K562 (cell line): ENCODE results near the gene PIGV. TPM values are rescaled to one million over a fixed set of nuclear protein-coding genes. Genes with fewer than 3 reads are reported as not detected.
A peak's percentile ranks its signal among the peaks of the same experiment; 100 is the strongest.

Source experiments
- EZH2 ChIP-seq: IDR thresholded peaks from 2 replicates; pipeline ENCODE4 v1.6.1; 2012; ENCODE audit warnings: low read depth, mild to moderate bottlenecking, inconsistent platforms, low read length, borderline replicate concordance
- HDAC8 ChIP-seq: fragments of 450-650 bp; IDR thresholded peaks from 2 replicates; pipeline ENCODE4 v1.6.1; 2016; ENCODE audit warnings: mild to moderate bottlenecking, missing genetic modification characterization, moderate library complexity, missing compliant biosample characterization
- HNRNPL ChIP-seq: fragments of 200-400 bp; formaldehyde crosslinking; IDR thresholded peaks from 2 replicates; pipeline ENCODE4 v1.6.1; 2017; ENCODE audit warnings: low read depth, mild to moderate bottlenecking, low read length
- MIER1 ChIP-seq: fragments of 450-650 bp; IDR thresholded peaks from 2 replicates; pipeline ENCODE4 v1.6.1; 2016; ENCODE audit warnings: antibody characterized with exemption, mild to moderate bottlenecking, low read depth
- PRMT5 ChIP-seq: sonication (generic); formaldehyde crosslinking; IDR thresholded peaks from 2 replicates; pipeline ENCODE4 v1.5.0; 2020; ENCODE audit warnings: missing genetic modification reagents
- SMARCB1 ChIP-seq: IDR thresholded peaks from 2 replicates; pipeline ENCODE4 v1.6.1; 2011; ENCODE audit warnings: improper control_type of control experiment, low read depth; ENCODE audit not compliant: insufficient read length
- TCF7L2 ChIP-seq: fragments of 150-350 bp; IDR thresholded peaks from 2 replicates; pipeline ENCODE4 v1.6.1; 2016; ENCODE audit warnings: low read depth, mild to moderate bottlenecking, low read length, moderate library complexity
- ZNF316 ChIP-seq: fragments of 450-650 bp; IDR thresholded peaks from 2 replicates; pipeline ENCODE4 v1.6.1; 2016
- polyA plus RNA-seq, 8 experiments: library from polyadenylated mRNA; depleted of rRNA in 4 of 8; stranded (reverse) in 5 of 8; unstranded in 3 of 8; fragments of >200 nt; fragmentation: Nextera tagmentation in 2 of 8; fragmentation: Illumina TruSeq in 1 of 8; extraction: Ambion mirVana in 2 of 8; extraction: Trizol in 1 of 8; gene quantifications; 2 replicates each; pipeline versions ENCODE4 v1.2.1 to v1.2.3, GENCODE V29; 2011 to 2014; ENCODE audit warnings: inconsistent platforms in 1 of 8, missing spikeins in 1 of 8
- total RNA-seq, 7 experiments: library from RNA; depleted of rRNA in 6 of 7; stranded (reverse); fragments of >200 nt in 6 of 7; fragmentation: Illumina TruSeq in 2 of 7; extraction: Trizol in 2 of 7; gene quantifications; 2 replicates each; pipeline versions ENCODE4 v1.2.1 to v1.2.3, GENCODE V29; 2011 to 2021; ENCODE audit warnings: low replicate concordance in 1 of 7
- TF ChIP-seq, protein P1 (sequence below): fragments of 250-450 bp; sonication (Bioruptor Pico); IDR thresholded peaks from 2 replicates; pipeline ENCODE4 v1.5.0; 2021; ENCODE audit warnings: mild to moderate bottlenecking, moderate library complexity
- TF ChIP-seq, protein P2 (sequence below): sonication (generic); formaldehyde crosslinking; IDR thresholded peaks from 2 replicates; pipeline ENCODE4 v1.8.0; 2022; ENCODE audit warnings: mild to moderate bottlenecking, low read depth, missing genetic modification reagents
- TF ChIP-seq, protein P3 (sequence below), 3 experiments: fragments of 200-800 bp in 1 of 3; fragments of 250-450 bp in 1 of 3; fragments of 450-650 bp in 1 of 3; sonication (Bioruptor Pico) in 1 of 3; sonication (Bioruptor generic) in 1 of 3; formaldehyde crosslinking in 1 of 3; IDR thresholded peaks; 2 replicates each; pipeline versions ENCODE4 v1.6.1 to v1.8.0; 2016 to 2022; ENCODE audit warnings: mild to moderate bottlenecking in 2 of 3, missing genetic modification characterization in 2 of 3, missing compliant biosample characterization in 1 of 3, moderate library complexity in 1 of 3
- TF ChIP-seq, protein P4 (sequence below): sonication (generic); formaldehyde crosslinking; IDR thresholded peaks from 2 replicates; pipeline ENCODE4 v1.8.1; 2023; ENCODE audit warnings: missing genetic modification reagents, mild to moderate bottlenecking, borderline replicate concordance

The PIGV gene
- total and polyA plus RNA-seq, 9 of the 15 experiments (the other 6 are each of a cell fraction or from before 2014, with no cell fraction given) = 8.4 to 21.8 (median 11.7) TPM

DNA sequence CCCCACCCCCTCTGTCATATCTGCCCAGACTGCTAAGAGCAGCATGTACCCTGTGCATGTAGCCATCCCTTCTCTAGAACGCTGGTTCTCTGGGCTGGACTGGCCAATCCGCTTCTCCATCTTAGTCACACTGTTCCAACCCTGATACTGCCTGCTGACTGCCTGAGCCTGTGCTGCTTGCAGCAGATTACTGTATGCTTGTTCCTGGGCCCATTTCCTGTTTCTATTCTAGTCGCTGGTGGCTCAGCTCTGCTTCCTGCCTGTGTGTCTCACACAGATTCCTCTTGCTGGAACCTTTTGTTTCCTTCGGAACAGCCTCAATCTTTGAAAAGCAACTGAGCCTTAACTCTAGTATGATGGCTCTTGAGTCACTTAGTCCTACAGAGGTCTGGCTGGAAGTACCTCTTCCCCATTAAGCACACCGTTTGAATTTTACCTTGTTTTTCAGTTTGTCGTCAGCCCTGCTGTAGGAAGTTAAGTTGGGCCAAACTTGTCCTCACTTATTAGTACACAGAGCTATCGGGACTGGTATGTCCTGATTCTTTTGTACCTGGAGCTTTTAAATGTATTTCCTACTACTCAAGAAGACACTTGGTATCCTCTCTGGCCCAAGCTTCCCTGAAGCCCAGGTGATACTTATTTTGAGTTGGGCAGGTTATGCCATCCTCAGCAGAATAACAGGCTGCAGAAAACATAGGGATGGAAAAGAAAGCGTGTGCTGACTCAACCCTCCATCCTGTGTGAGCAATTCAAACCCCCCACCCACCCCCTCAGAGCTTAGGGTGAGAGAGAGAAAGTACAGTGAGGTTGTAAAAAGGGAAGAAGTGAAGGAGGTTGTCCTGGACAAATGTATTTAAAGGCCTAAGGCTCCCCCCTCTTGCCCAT lies 43.4 kb upstream of the PIGV start (continued):
- TF ChIP-seq, protein P1, sequence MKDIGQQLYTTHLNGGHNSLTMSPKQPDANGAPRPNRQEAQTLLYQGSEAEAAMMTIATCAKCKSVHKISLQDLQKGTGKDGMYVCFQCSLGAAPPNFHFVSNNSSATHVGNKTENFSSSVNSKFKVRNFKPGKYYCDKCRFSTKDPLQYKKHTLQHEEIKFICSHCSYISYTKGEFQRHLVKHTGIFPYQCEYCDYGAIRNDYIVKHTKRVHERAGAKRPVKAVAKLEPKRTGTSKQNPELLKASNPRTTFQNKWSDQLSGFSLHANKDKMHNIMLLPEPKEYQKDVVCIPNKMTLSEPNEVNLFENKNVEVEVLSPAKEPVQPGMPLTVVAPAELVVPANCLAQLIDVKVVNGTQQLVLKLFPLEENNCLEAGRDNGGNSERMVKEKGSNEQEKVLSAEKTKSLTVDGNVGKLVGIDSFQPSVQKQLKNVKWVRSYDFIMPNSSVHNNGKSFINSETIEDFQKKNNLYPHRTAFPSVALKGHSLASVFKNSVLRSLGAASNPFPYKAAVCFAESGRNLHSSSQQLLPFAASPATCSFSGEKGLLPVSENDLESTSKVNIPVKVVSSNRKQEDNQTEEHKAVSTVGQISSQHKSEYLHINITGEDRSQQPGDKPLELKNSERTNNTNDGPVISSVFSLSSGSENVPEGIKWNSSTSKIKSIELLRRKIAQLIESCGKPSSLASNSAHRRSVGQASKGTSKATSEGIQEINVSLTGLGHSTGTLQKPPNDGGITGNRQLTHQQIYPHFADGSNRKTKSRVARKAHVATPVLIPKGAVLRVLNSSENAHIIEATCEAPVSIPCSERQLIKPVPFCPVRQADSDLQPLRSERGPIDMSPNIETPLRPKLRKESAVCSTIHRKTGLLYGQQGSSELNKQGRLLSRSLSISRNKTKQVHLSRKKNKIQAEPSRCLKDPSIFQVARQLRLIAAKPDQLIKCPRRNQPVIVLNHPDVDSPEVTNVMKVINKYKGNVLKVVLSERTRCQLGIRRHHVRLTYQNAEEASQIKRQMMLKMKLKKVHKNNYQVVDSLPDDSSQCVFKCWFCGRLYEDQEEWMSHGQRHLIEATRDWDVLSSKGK (CRISPR knock-in tag) = no peak
- no peak for TF ChIP-seq HDAC8 (tag)
- TF ChIP-seq SMARCB1 = no peak
- no peak for TF ChIP-seq PRMT5 (CRISPR knock-in tag)
- TF ChIP-seq, protein P2, sequence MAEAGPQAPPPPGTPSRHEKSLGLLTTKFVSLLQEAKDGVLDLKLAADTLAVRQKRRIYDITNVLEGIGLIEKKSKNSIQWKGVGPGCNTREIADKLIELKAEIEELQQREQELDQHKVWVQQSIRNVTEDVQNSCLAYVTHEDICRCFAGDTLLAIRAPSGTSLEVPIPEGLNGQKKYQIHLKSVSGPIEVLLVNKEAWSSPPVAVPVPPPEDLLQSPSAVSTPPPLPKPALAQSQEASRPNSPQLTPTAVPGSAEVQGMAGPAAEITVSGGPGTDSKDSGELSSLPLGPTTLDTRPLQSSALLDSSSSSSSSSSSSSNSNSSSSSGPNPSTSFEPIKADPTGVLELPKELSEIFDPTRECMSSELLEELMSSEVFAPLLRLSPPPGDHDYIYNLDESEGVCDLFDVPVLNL (CRISPR knock-in tag) = no peak
- TF ChIP-seq, protein P3, sequence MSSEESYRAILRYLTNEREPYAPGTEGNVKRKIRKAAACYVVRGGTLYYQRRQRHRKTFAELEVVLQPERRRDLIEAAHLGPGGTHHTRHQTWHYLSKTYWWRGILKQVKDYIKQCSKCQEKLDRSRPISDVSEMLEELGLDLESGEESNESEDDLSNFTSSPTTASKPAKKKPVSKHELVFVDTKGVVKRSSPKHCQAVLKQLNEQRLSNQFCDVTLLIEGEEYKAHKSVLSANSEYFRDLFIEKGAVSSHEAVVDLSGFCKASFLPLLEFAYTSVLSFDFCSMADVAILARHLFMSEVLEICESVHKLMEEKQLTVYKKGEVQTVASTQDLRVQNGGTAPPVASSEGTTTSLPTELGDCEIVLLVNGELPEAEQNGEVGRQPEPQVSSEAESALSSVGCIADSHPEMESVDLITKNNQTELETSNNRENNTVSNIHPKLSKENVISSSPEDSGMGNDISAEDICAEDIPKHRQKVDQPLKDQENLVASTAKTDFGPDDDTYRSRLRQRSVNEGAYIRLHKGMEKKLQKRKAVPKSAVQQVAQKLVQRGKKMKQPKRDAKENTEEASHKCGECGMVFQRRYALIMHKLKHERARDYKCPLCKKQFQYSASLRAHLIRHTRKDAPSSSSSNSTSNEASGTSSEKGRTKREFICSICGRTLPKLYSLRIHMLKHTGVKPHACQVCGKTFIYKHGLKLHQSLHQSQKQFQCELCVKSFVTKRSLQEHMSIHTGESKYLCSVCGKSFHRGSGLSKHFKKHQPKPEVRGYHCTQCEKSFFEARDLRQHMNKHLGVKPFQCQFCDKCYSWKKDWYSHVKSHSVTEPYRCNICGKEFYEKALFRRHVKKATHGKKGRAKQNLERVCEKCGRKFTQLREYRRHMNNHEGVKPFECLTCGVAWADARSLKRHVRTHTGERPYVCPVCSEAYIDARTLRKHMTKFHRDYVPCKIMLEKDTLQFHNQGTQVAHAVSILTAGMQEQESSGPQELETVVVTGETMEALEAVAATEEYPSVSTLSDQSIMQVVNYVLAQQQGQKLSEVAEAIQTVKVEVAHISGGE (CRISPR knock-in tag; IDR thresholded peaks at IDR 0.05) = peak in 1 of 3 experiments; percentile 62; a peak in 1 of 6 replicates
- TF ChIP-seq ZNF316 = peak; percentile 49; the same call in 1 of the 2 replicates
- no peak for TF ChIP-seq MIER1
- no peak for TF ChIP-seq EZH2
- no peak for TF ChIP-seq TCF7L2
- TF ChIP-seq, protein P4, sequence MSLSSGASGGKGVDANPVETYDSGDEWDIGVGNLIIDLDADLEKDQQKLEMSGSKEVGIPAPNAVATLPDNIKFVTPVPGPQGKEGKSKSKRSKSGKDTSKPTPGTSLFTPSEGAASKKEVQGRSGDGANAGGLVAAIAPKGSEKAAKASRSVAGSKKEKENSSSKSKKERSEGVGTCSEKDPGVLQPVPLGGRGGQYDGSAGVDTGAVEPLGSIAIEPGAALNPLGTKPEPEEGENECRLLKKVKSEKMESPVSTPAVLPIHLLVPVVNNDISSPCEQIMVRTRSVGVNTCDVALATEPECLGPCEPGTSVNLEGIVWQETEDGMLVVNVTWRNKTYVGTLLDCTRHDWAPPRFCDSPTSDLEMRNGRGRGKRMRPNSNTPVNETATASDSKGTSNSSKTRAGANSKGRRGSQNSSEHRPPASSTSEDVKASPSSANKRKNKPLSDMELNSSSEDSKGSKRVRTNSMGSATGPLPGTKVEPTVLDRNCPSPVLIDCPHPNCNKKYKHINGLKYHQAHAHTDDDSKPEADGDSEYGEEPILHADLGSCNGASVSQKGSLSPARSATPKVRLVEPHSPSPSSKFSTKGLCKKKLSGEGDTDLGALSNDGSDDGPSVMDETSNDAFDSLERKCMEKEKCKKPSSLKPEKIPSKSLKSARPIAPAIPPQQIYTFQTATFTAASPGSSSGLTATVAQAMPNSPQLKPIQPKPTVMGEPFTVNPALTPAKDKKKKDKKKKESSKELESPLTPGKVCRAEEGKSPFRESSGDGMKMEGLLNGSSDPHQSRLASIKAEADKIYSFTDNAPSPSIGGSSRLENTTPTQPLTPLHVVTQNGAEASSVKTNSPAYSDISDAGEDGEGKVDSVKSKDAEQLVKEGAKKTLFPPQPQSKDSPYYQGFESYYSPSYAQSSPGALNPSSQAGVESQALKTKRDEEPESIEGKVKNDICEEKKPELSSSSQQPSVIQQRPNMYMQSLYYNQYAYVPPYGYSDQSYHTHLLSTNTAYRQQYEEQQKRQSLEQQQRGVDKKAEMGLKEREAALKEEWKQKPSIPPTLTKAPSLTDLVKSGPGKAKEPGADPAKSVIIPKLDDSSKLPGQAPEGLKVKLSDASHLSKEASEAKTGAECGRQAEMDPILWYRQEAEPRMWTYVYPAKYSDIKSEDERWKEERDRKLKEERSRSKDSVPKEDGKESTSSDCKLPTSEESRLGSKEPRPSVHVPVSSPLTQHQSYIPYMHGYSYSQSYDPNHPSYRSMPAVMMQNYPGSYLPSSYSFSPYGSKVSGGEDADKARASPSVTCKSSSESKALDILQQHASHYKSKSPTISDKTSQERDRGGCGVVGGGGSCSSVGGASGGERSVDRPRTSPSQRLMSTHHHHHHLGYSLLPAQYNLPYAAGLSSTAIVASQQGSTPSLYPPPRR (CRISPR knock-in tag) = 0 out of 2 replicates have a peak, but pooled peaks have one; percentile 90
- TF ChIP-seq HNRNPL = no peak
